Measurements from ENCODE around the gene LPP.

- TF ChIP-seq CTCF (IDR thresholded peaks at IDR 0.05) (no peak), EZH2 (IDR thresholded peaks at IDR 0.05; ENCODE audit: borderline replicate concordance, insufficient read depth, low read depth, low read length, poor library complexity, severe bottlenecking) (no peak)
These were observed 502.4 kb downstream of the LPP start for GRCh38 chr3:188656196-188656982.
